Activated T-cell treated with anti-CD3 and anti-CD28 coated beads, Interleukin-2, amount 50 U/mL, for 24 hours (primary cell): Measurements from ENCODE around the gene FES.

Experiments used
- DNase-seq: peaks from one replicate; pipeline ENCODE4 v3.0.0-alpha.2; 2020
- H3K27ac Mint-ChIP-seq: 2 replicates; pipeline ENCODE4 v1.8.0; 2020; ENCODE audit warnings: mild to moderate bottlenecking, mixed read lengths
- H3K27me3 Mint-ChIP-seq: 2 replicates; pipeline ENCODE4 v1.8.0; 2020; ENCODE audit warnings: mixed read lengths
- H3K36me3 Mint-ChIP-seq: 2 replicates; pipeline ENCODE4 v1.8.0; 2020; ENCODE audit warnings: low read depth, mixed read lengths
- H3K4me1 Mint-ChIP-seq: 2 replicates; pipeline ENCODE4 v1.8.0; 2020; ENCODE audit warnings: low read depth, mixed read lengths
- H3K4me3 Mint-ChIP-seq: 2 replicates; pipeline ENCODE4 v1.8.0; 2020; ENCODE audit warnings: mild to moderate bottlenecking, moderate library complexity, mixed read lengths
- H3K9me3 Mint-ChIP-seq: 2 replicates; pipeline ENCODE4 v1.8.0; 2020; ENCODE audit warnings: mixed read lengths

The FES gene

DNA sequence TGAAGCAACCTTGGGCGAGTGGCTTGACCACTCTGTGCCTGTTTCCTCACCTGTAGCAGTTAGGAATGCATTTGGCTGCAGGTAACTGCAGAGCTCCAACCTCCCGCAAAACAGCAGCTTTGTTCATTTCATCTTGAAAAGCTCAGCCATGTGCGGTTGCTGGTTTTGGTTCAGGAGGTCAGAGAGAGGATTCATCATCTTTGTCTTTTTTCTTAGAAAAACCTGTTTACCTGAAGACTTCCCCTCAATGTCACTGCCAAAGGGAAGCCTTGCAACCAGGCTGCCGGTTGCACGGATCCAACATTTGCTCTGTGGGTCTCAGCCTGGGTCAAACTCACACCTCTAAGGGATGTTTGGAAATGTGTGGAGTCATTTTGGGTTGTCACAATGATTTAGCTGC, 32.4 kb upstream of the FES start:
- peak overlapping the region; percentile 61 for H3K4me3 Mint-ChIP-seq
- peaks cover 6% of the 10 kb centered on the region for H3K9me3 Mint-ChIP-seq
- peaks cover 9% of the 10 kb centered on the region for H3K36me3 Mint-ChIP-seq
- no peaks in the 10 kb centered on the region for H3K27me3 Mint-ChIP-seq
- peak overlapping the region; percentile 95 for H3K27ac Mint-ChIP-seq
- peak; percentile 47 for DNase-seq
- peaks cover 64% of the 10 kb centered on the region for H3K4me1 Mint-ChIP-seq

DNA sequence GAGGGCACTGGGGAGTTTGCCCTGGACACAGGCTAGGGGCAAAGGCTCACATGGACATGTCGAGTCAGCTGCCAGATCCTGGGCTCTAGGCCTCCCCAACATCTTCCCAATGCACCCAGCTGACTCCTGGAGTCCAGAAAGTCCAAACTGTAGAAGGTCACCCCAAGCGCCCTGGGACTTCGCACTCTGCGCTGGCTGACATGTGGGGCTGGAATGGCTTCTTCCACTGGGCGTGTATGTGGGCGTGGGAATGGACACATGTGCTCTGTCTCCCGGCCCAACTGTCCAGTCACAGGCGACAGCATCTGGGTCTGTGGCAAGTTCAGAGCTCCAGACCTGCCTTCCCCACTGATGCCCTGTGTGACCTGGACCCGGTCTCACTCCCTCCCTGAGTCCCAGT, 29.2 kb upstream of the FES start:
- DNase-seq, result no peak
- Mint-ChIP-seq H3K4me3 (no peak overlapping the region), H3K27ac (peak overlapping the region; percentile 94), H3K27me3 (no peaks in the 10 kb centered on the region), H3K36me3 (peaks cover 9% of the 10 kb centered on the region), H3K9me3 (peaks cover 6% of the 10 kb centered on the region), H3K4me1 (peaks cover 82% of the 10 kb centered on the region)

- Mint-ChIP-seq H3K27ac (peak overlapping the region; percentile 30), H3K27me3 (no peaks in the 10 kb centered on the region), H3K9me3 (no peaks in the 10 kb centered on the region), H3K4me1 (peaks cover 75% of the 10 kb centered on the region), H3K4me3 (no peak overlapping the region), H3K36me3 (peaks cover 3% of the 10 kb centered on the region)
- DNase-seq, result no peak
Measured at GRCh38 chr15:90857337-90857736, 27.0 kb upstream of the FES start.

DNA sequence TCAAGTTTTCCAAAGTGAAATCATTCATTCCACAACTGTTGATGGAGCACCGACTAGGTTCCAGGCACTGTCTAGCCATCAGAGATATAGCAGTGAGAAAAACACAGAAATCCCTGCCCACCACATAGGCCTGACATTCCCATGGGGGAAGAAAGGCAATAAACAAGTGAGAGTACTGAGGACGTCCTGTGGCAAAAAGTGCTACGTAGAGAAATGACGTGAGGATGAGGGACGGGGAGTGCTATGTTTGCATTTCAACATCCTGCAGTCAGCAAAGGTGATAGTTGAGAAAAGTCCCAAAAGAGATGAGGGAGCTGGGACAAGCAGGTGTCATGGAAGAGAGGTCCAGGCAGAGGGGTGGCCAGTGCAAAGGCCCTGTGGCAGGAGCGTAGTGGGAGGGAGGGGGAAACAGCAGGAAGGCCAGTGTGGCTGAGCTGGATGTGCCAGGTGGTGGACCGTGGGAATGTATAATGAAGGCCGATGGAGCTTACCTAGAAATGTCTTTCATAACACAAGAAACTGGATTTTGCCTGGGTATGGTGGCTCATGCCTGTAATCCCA, 26.3 kb upstream of the FES start:
- H3K27ac Mint-ChIP-seq, result peak overlapping the region; percentile 30
- peaks cover 2% of the 10 kb centered on the region for H3K36me3 Mint-ChIP-seq
- H3K4me1 Mint-ChIP-seq, result peaks cover 71% of the 10 kb centered on the region
- no peak for DNase-seq
- no peaks in the 10 kb centered on the region for H3K27me3 Mint-ChIP-seq
- no peaks in the 10 kb centered on the region for H3K9me3 Mint-ChIP-seq
- no peak overlapping the region for H3K4me3 Mint-ChIP-seq

GRCh38 chr15:90859234-90860131, 24.8 kb upstream of the FES start:
- Mint-ChIP-seq H3K27ac (peak overlapping the region; percentile 20), H3K36me3 (no peaks in the 10 kb centered on the region)

GRCh38 chr15:90860450-90860849, 23.9 kb upstream of the FES start:
- DNase-seq, result no peak
- Mint-ChIP-seq H3K4me3 (no peak overlapping the region), H3K9me3 (no peaks in the 10 kb centered on the region), H3K27ac (no peak overlapping the region), H3K36me3 (no peaks in the 10 kb centered on the region), H3K4me1 (peaks cover 65% of the 10 kb centered on the region), H3K27me3 (no peaks in the 10 kb centered on the region)

More at GRCh38 chr15:90859234-90860131, 24.8 kb upstream of the FES start:
- no peak for DNase-seq
- Mint-ChIP-seq H3K27me3 (no peaks in the 10 kb centered on the region), H3K4me1 (peaks cover 73% of the 10 kb centered on the region), H3K4me3 (no peak overlapping the region), H3K9me3 (no peaks in the 10 kb centered on the region)

DNA sequence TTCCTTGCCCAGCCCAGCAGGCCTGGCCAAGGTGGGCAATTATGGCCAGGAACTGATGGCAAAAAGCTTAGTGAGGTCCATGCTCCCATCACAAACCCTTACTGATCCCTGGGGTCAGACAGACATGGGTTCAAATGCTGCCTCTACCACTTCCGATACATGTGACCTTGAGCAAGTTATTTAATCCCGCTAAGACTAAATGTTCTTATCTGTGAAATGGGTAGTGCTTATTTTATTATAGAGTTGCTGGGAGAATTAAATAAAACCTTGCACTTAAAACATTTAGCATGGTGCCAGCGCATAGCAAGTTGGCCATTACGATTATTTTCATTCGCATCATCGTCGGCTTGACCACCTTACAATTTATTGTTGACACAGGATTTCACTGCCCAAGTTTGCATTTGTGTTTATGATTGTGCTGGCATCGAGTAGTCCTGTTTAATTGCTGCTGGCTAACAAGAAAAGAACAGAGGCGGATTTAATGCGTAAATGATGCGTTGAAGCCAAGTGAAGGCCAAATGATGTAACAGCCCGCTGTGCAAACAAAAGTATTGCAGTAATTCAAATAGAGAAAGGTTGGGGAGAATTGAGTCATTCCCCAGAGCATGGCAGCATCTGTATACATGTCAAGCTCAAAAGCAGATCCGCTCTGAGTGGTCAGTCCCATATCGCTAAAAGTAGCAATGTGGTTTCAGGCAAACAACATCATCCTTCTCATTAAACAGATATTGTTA, 23.2 kb upstream of the FES start:
- H3K4me3 Mint-ChIP-seq, result no peak overlapping the region
- H3K27ac Mint-ChIP-seq, result no peak overlapping the region
- no peaks in the 10 kb centered on the region for H3K27me3 Mint-ChIP-seq
- peaks cover 64% of the 10 kb centered on the region for H3K4me1 Mint-ChIP-seq
- no peak for DNase-seq
- H3K36me3 Mint-ChIP-seq, result no peaks in the 10 kb centered on the region
- H3K9me3 Mint-ChIP-seq, result no peaks in the 10 kb centered on the region

- Mint-ChIP-seq H3K4me1 (peaks cover 54% of the 10 kb centered on the region), H3K27me3 (no peaks in the 10 kb centered on the region), H3K27ac (no peak overlapping the region), H3K9me3 (no peaks in the 10 kb centered on the region), H3K36me3 (no peaks in the 10 kb centered on the region), H3K4me3 (no peak overlapping the region)
- DNase-seq, result no peak
Measured at GRCh38 chr15:90862487-90862886, 21.8 kb upstream of the FES start.

GRCh38 chr15:90862964-90863778, 21.1 kb upstream of the FES start:
- DNase-seq, result no peak
- peaks cover 51% of the 10 kb centered on the region for H3K4me1 Mint-ChIP-seq
- no peaks in the 10 kb centered on the region for H3K36me3 Mint-ChIP-seq
- H3K27me3 Mint-ChIP-seq, result no peaks in the 10 kb centered on the region
- H3K4me3 Mint-ChIP-seq, result no peak overlapping the region
- H3K27ac Mint-ChIP-seq, result peak overlapping the region; percentile 83
- H3K9me3 Mint-ChIP-seq, result no peaks in the 10 kb centered on the region

DNA sequence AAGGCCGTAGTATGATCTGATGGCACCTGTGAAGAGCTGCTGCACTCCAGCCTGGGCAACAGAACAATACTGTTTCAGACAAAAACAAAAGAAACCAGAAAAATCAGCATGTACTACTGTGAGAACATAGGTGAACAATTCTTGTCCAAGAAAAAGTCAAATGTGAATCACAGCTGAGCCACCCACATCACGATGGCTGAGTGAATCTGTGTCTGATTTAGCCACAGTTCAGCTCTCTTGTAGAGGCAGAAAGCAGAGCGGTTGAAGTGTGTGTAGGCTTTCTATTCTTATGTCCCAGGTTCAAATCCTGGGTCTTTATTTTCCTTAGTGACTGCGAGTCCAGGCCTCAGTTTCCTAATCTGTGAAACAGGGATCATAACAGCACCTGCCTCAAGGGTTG, 20.3 kb upstream of the FES start:
- peak overlapping the region; percentile 83 for H3K27ac Mint-ChIP-seq
- no peak overlapping the region for H3K4me3 Mint-ChIP-seq
- H3K36me3 Mint-ChIP-seq, result no peaks in the 10 kb centered on the region
- no peak for DNase-seq
- no peaks in the 10 kb centered on the region for H3K9me3 Mint-ChIP-seq
- H3K4me1 Mint-ChIP-seq, result peaks cover 59% of the 10 kb centered on the region
- no peaks in the 10 kb centered on the region for H3K27me3 Mint-ChIP-seq

GRCh38 chr15:90864507-90864906, 19.8 kb upstream of the FES start:
- no peaks in the 10 kb centered on the region for H3K27me3 Mint-ChIP-seq
- no peak overlapping the region for H3K4me3 Mint-ChIP-seq
- peaks cover 59% of the 10 kb centered on the region for H3K4me1 Mint-ChIP-seq
- no peak for DNase-seq
- H3K27ac Mint-ChIP-seq, result no peak overlapping the region
- no peaks in the 10 kb centered on the region for H3K9me3 Mint-ChIP-seq
- H3K36me3 Mint-ChIP-seq, result no peaks in the 10 kb centered on the region

DNA sequence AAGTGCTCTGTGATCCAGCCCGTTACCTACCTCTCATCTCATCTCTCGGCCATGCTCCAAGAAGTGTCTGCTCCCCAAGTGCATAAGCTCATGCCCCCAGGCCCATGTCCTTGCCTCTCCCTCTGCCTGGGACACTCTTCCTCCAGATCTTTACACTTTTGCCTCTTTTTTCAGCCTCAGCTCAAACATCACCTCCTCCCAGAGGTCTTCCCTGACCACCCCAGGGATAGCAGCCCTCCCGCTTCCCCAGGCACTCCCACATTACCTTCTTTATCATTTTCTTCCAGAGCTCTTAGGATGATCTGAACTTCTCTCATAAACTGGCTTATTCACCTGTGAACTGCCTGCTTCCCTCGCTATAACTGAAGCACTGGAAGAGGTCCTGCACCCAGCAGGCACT, 18.6 kb upstream of the FES start:
- peaks cover 64% of the 10 kb centered on the region for H3K4me1 Mint-ChIP-seq
- H3K27ac Mint-ChIP-seq, result no peak overlapping the region
- no peaks in the 10 kb centered on the region for H3K9me3 Mint-ChIP-seq
- H3K36me3 Mint-ChIP-seq, result peaks cover 9% of the 10 kb centered on the region
- DNase-seq, result no peak
- H3K27me3 Mint-ChIP-seq, result no peaks in the 10 kb centered on the region
- no peak overlapping the region for H3K4me3 Mint-ChIP-seq

DNA sequence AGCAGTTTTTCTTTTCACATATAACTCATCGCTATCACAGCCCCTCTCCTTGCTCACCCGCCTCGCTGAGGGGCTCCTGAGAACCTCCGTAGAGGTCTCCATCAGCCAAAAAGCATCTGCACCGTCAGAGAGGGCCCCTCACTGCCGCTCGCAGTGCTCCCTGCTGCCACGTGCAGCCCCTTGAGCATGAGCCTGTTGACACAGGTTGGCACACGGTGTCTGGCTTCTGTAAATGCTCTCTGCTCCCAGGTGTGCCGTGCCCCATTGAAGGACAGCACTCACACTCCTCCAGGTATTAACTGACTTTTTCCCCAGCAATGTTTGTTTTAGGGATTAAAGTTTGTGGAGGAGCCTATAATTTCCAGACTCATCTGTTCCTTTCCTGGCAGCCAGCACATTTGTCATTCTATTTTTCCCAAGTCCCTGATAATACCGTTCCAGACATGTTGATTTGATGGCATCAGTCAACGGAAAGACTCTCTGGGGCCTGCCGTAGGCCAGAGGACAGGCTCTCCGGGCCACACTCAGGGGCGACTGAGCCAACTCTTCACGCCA, 18.1 kb upstream of the FES start:
- Mint-ChIP-seq H3K27me3 (no peaks in the 10 kb centered on the region), H3K4me3 (no peak overlapping the region), H3K4me1 (peaks cover 62% of the 10 kb centered on the region), H3K9me3 (no peaks in the 10 kb centered on the region), H3K36me3 (peaks cover 11% of the 10 kb centered on the region), H3K27ac (no peak overlapping the region)
- no peak for DNase-seq

GRCh38 chr15:90866800-90867199, 17.5 kb upstream of the FES start:
- Mint-ChIP-seq H3K9me3 (no peaks in the 10 kb centered on the region), H3K4me1 (peaks cover 58% of the 10 kb centered on the region), H3K4me3 (no peak overlapping the region), H3K27me3 (no peaks in the 10 kb centered on the region), H3K36me3 (peaks cover 11% of the 10 kb centered on the region), H3K27ac (no peak overlapping the region)
- DNase-seq, result no peak
